GM18499 (cell line): Measurements from ENCODE around the gene CCNE1.
"Not testable (repeated sequence)": the region's sequence is repeated elsewhere in the genome, so short reads cannot be mapped to it uniquely, and the experiment has no call there.

ENCODE experiments used
- ATAC-seq: cut with Tn5 transposase; IDR thresholded peaks from one replicate; pipeline ENCODE4 v1.9.1; 2021; ENCODE audit warnings: moderate number of reproducible peaks; ENCODE audit not compliant: insufficient read depth, unreplicated experiment

The CCNE1 gene

DNA sequence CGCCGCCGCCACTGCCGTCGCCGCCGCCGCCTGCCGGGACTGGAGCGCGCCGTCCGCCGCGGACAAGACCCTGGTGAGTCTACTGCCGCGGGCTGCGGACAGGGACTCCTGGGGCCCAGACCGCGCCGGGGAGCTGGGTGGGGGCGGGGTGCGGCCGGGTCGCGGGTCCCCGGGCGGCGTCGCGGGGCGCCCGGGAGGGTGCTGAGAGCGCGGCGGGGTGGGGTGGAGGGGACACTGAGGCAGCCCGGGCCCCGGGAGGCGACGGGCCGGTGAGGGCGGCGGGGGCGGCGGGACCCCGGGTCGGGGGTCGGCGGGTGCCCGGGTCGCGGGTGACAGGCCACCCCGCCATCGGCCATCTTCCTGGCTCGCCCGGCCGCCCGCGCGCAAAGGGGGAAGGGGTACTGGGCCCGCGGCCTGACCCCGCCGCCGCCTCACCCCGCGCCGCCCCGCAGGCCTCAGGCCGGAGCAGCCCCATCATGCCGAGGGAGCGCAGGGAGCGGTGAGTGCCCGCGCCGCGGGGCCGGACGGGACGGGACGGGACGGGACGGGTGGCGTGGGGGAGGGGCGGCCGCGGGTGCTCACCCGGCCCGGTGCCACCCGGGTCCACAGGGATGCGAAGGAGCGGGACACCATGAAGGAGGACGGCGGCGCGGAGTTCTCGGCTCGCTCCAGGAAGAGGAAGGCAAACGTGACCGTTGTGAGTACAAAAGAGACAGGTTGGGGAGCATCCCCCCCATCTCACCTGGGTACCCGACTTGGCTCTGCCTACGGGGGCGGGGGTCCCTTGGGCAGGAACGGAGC lies 489 bp downstream of the CCNE1 start:
- peak; percentile 7 for ATAC-seq

DNA sequence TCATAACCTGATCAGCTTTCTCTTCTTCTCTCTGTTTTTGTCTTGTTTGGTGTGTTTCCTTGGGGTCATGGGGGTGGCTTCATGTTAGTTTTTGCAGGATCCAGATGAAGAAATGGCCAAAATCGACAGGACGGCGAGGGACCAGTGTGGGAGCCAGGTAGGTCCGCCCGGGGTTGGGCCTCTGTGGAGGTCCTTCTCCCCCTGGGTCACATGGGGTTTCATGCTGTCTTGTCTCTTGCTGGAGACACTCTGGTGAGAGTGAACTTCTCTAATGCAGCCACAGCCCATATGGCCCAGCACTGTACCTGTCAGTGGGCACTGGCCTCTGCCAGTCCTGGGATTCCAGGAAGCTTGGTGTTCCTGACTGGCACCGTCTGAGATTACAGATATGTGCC lies 1.1 kb downstream of the CCNE1 start:
- ATAC-seq: no peak

DNA sequence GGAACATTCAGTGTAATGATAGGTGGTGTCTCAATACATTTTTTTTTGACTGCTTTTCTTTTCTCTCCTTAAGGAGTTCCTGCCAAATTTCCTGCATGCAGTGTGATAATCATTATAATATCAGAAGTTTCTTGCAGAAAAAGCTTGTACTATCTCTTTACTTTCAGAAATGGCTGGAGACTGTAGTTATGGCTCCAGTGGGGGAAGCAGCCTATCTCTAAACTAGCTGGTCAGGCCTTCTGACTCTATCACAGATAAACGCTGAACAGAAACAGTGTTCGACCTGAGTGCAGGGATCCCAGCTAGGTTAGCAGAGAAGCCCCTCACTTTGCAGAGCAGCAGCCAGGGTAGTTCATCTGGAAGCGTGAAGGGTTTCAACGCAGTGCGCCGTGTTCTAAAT lies 1.9 kb downstream of the CCNE1 start:
- ATAC-seq: no peak

- no peak for ATAC-seq
Measured at GRCh38 chr19:29815231-29815630, 3.4 kb downstream of the CCNE1 start.

GRCh38 chr19:29817316-29817715 lies 5.5 kb downstream of the CCNE1 start:
- ATAC-seq: no peak

GRCh38 chr19:29819300-29819699 lies 7.5 kb downstream of the CCNE1 start:
- ATAC-seq: no peak

DNA sequence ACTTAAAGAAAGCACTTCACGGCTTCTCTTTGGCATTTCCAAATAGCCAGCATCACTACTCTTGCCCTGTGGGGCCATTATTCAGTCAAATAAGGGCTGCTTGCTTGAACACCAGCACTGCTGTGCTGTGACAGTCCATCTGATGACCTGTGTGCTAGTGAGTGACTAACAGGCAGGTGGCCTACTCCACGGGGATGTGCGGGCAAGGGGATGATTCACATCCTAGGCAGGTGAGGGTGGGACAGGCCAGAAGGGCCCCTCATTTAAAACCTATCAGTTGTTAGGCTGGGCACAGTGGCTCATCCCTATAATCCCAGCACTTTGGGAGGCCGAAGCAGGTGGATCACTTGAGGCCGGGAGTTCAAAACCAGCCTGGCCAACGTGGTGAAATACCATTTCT lies 8.2 kb downstream of the CCNE1 start:
- no peak for ATAC-seq

GRCh38 chr19:29823581-29824330 lies 12.0 kb downstream of the CCNE1 start:
- no peak for ATAC-seq

DNA sequence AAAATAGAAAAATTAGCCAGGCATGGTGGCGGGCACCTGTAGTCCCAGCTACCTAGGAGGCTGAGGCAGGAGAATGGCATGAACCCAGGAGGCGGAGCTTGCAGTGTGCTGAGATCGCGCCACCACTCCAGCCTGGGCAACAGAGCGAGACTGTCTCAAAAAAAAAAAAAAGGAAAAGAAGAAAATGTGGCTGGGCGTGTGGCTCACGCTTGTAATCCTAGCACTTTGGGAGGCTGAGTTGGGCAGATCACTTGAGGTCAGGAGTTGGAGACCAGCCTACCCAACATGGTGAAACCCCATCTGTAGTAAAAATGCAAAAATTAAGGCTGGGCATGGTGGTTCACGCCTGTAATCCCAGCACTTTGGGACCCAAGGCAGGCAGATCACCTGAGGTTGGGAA lies 13.5 kb downstream of the CCNE1 start:
- not testable (repeated sequence) for ATAC-seq

- ATAC-seq: no peak
Measured at GRCh38 chr19:29831041-29831548, 19.3 kb downstream of the CCNE1 start.

GRCh38 chr19:29831686-29832085 lies 19.9 kb downstream of the CCNE1 start:
- no peak for ATAC-seq

- no peak for ATAC-seq
Measured at GRCh38 chr19:29832801-29833200, 21.0 kb downstream of the CCNE1 start.

GRCh38 chr19:29833614-29834261 lies 21.9 kb downstream of the CCNE1 start:
- no peak for ATAC-seq

GRCh38 chr19:29834991-29835846 lies 23.4 kb downstream of the CCNE1 start:
- no peak for ATAC-seq

- ATAC-seq: peak; percentile 53
Measured at GRCh38 chr19:29836409-29836825, 24.6 kb downstream of the CCNE1 start.

DNA sequence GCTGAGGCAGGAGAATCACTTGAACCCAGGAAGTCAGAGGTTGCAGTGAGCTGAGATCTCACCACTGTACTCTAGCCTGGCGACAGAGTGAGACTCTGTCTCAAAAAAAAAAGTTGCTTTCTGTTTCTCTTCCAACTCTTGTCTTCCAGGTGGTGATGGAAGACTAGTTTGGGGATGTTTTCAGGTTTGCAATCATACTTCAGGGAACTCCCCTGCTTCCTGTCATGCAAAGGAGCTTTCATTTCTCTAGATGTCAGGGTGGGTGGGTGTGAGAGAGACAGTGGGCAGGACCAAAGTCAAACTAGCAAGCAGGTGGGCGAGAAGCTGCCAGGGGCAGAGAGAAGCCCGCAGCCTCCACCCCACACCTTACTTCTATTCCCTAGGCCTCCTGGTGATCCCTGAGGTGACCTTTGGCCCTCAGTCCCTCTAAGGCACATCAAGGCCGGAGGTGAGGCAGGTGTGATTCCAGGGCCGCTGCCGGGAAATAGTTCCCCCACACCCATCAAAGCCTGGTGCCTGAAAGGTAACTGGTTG lies 25.7 kb downstream of the CCNE1 start:
- ATAC-seq: peak; percentile 62

GRCh38 chr19:29837996-29838395 lies 26.2 kb downstream of the CCNE1 start:
- no peak for ATAC-seq

DNA sequence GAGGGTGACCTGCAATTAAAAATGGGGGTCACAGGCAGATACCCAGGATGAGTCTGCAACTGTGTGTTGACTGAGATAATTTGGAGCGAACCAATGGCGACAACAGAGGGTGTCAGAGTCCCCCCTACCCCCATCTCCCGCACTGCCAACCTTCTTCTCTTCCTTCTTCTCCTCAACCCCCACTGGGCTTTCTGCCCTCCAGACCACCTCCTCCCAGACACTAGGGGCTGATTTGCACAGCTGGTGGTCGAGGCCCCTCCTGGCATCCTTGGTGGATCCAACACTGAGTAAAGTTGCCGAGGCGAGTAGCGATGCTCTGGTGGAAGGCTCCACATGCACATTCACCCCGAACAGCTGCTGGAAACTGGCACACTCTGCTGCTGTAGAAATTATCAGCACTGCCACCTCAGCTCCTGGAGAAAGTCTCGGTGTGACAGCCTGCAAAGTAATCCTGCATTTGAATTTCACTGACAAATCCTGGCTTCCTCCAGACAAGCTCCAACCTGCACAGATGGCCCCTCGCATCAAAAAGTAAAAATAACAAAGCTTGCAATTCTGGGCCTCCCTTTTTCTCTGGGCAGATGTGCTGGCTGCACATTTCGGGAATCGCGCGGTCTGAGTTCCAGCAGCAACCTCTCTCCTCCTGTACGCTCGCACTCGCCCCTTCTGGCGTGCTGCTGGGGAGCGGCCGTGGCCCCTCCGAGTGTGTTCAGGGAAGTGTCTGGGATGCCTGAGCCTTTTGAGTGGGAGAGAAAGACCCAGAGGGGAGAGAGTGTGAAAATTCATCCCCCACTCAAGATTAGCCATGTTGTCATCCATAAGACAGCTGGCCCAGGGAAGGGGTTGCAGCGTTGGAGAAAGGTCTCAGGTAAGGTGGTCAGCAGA lies 28.5 kb downstream of the CCNE1 start:
- no peak for ATAC-seq

- ATAC-seq: no peak
Measured at GRCh38 chr19:29841209-29841558, 29.4 kb downstream of the CCNE1 start.
